ENCODE data around the gene SCYGR2.
"Not testable (repeated sequence)": the region's sequence is repeated elsewhere in the genome, so short reads cannot be mapped to it uniquely, and the experiment has no call there.

SCYGR2 gene, protein sequence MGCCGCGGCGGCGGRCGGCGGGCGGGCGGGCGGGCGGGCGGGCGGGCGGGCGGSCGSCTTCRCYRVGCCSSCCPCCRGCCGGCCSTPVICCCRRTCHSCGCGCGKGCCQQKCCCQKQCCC

GRCh38 chr2:227598835-227599503 lies at the start of gene SCYGR2:
TSS of gene SCYGR2 (plus strand) at chr2:227598893. CDS start at chr2:227598893, 0 bp downstream.
- not testable (repeated sequence) for DNase-seq (ENCODE audit: low read depth, low spot score)

DNA sequence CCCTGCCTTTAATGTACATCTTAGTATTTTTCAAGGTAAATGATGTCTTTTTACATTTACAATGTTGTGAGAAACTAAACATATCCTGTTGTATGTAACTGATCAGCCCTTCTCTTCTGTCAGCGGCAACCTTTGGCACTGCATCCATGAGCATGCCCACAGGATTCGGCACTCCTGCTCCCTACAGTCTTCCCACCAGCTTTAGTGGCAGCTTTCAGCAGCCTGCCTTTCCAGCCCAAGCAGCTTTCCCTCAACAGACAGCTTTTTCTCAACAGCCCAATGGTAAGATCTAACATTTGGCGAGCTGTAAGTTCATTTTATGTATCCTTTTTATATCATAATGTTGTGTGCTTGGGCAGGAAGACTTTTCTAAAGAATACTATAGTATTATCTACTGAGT lies 46.9 kb upstream of the SCYGR2 start:
- DNase-seq (ENCODE audit: low read depth, low spot score): no peak

DNA sequence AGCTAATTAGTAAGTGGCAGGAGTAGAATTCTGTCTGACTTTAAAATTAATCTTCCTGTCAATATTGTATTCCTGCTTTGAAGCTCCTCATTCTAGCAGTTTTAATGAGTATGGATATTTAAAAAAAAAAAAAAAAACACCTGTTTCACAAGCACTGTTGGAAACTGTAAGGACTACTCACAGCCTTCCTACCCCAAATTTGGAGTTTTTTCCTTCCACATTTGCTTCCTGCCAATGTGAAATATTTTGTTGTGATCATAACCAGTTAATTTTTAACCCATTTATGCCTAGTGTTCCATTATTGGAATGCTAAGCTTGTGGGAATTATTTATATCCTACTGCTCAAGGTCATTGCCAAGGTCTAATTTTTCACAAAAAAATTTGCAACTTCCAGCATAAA lies 36.1 kb upstream of the SCYGR2 start:
- DNase-seq (ENCODE audit: low read depth, low spot score): no peak

DNA sequence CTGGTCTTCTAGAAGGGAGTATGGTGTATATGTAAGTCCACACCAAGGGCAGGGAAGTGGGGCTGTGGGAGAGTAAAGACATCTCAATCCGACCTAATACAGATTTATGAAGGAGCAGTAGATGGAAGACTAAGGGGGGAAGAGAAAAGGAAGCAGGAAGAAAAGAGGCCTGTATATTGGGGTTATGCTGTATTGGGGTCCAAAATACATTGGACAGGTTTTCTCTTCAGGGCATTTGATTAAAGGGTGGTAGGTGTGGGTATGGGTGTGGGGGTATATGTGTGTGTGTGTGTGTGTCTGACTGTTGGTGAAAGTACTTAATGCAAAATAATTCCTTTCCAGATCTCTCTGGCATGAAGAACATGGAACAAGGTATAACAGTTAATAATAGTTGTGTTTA lies 33.6 kb upstream of the SCYGR2 start:
- no peak for DNase-seq (ENCODE audit: low read depth, low spot score)

- no peak for DNase-seq (ENCODE audit: low read depth, low spot score)
These were observed 32.7 kb upstream of the SCYGR2 start for GRCh38 chr2:227566012-227566411.

GRCh38 chr2:227568852-227569169 lies 29.9 kb upstream of the SCYGR2 start:
- DNase-seq (ENCODE audit: low read depth, low spot score): no peak

DNA sequence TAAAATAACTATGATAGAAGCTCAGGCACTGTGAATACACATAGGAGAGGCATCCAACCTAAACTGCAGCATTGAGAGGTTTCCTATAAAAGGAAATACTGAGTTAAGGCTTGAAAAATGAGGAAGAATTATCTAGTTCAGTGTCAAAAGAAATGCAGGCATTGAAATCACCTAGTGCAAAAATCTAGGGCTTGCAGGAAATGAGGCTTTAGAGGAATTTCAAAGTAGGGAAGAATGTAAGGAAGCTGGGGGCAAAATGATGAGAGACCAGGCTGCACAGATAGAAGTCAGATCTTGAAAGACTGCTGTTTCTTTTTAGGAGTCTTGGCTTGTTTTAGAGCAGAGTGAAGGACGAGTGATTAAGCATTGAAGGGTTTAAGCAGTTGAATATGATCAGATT lies 28.1 kb upstream of the SCYGR2 start:
- DNase-seq (ENCODE audit: low read depth, low spot score): no peak

DNA sequence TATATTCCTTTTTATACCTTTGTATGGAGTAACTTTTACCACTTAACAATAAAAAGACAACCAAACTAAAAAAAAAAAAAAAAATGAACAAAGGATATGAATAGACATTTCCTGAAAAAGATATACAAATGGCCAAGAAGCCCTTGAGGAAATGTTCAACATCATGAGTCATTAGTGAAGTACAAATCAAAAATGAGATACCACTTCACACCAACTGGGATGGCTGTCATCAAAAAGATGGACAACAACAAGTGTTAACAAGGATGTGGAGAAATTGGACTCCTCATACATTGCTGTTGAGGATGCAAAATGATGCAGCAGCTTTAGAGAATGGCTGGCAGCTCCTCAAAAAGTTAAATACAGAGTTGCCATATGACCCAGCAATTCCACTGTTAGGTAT lies 22.6 kb upstream of the SCYGR2 start:
- DNase-seq (ENCODE audit: low read depth, low spot score): no peak

- no peak for DNase-seq (ENCODE audit: low read depth, low spot score)
These were observed 21.9 kb upstream of the SCYGR2 start for GRCh38 chr2:227576812-227577211.

DNA sequence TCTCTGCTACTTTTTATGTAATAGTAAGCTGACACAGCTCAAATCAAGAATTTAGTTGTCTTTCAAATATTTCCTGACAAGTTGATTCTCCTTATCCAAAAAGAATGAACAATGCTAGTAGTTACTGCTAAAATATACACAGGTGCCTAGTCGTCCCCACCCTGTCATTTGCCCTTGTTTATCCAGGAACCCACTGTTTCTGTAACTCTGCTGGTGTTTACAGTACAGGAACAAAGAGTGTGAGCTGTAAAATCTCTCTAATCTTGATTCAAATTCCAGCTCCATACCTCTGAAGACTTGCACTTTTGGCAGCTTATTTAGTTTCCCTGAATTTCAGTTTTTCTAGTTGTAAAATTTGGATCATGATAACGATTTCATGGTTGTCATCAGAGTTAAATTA lies 21.1 kb upstream of the SCYGR2 start:
- no peak for DNase-seq (ENCODE audit: low read depth, low spot score)

DNA sequence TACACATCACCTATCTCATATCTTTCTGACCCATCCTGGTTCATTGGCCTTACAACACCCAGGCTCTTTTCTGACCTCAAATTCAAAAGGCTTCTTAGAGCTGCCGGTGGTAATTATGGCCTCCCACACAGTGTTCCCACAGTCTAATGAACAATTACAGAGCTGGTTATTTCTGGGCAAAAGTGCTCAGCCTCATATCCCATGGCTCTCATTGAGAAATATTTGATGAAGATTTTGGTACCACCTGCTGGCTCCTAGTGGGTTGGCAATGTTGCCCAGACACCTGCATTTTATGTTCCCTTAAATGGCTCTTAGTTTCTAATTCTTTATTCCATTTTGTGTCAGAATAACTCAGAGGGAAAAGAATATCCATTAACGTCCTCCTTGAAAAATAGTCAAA lies 20.1 kb upstream of the SCYGR2 start:
- DNase-seq (ENCODE audit: low read depth, low spot score): no peak

DNA sequence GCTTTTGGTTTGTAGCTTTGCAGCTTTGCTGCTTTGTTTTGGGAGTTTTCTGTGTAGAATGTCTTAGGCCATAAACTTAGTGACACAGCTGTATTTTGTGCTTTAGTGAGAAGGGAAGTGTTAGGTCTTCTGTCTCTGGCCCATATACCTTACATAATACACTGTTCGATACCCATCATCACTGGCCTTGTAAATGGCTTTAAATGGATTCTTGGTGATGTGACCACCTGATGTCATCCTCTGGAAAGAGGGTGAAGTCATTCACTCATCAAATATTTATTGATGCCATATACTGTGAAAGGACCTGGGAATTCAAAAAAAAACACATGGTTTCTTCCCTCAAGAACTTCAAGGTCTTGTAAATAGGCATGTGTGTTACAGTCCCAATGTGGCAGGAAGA lies 18.9 kb upstream of the SCYGR2 start:
- DNase-seq (ENCODE audit: low read depth, low spot score): no peak

DNA sequence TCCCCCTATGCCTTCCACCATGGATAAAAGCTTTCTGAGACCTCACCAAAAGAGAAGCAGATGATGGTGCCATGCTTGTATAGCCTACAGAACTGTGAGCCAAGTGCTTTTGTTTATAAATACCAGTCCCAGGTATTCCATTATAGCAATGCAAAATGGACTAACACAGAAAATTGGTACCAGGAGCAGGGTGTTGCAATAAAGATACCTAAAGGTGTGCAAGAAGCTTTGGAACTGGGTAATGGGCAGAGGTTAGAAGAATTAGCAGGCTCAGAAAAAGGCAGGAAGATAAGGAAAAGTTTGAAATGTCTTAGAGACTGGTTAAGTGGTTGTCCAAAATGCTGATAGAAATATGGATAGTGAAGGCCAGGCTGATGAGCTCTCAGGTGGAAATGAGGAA lies 16.3 kb upstream of the SCYGR2 start:
- no peak for DNase-seq (ENCODE audit: low read depth, low spot score)

GRCh38 chr2:227592694-227593387 lies 5.9 kb upstream of the SCYGR2 start:
- DNase-seq (ENCODE audit: low read depth, low spot score): no peak

- no peak for DNase-seq (ENCODE audit: low read depth, low spot score)
These were observed 2.9 kb upstream of the SCYGR2 start for GRCh38 chr2:227595797-227596196.

GRCh38 chr2:227597036-227597435 lies 1.7 kb upstream of the SCYGR2 start:
- no peak for DNase-seq (ENCODE audit: low read depth, low spot score)

DNA sequence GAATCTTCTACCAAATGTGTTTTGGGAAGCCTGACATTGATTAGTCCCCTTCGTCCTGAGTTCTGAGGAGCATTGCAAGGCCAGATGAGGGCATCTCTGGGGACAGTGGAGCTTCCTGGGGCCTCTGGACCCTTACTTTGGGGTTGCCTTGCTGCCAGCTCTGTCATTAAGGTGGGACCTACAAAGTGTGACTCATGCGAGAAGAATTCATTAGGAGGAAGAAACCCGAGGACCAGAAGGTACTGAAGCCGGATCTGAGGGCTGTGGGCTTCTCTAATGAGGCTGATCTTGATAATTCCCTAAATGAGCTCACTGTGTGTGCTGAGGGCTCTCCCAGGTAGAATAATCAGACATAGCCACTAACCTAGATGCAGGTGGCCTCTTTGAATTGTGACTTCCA lies 695 bp upstream of the SCYGR2 start:
- no peak for DNase-seq (ENCODE audit: low read depth, low spot score)

DNA sequence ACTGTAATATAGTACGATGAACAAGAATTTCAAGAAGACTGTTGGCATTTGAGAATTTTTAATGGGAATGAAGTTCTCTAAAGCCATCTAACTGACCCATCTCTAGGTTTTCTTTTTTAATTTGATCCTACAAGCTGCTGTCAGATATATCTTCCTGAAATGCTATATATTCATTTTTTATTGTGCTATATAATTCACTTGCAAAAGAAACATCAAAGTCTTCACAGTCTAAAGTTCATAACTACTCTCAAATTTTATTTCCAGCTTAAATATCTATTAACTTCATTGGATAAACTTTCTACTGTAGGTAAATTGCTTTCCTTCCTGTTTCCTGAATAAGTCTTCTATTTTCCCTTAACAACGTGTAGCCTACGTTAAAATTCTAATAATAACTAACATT lies 3.7 kb downstream of the SCYGR2 start:
- DNase-seq (ENCODE audit: low read depth, low spot score): no peak

DNA sequence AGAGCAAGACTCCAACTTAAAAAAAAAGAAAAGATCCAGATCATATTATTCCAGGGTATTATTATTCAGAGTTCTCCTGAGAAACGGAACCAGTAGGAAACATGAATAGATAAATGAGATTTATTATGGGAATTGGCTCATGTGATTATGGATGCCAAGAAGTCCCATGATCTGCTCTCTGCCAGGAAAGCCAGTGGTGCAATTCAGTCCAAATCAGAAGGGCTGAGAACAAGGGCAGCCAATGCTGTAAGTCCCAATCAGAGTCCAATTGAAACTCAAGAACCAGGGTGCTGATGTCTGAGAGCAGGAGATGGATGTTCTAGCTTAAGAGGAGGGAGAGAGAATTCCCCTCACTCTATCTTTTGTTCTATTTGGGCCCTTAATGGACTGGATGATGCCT lies 7.8 kb downstream of the SCYGR2 start:
- DNase-seq (ENCODE audit: low read depth, low spot score): no peak

DNA sequence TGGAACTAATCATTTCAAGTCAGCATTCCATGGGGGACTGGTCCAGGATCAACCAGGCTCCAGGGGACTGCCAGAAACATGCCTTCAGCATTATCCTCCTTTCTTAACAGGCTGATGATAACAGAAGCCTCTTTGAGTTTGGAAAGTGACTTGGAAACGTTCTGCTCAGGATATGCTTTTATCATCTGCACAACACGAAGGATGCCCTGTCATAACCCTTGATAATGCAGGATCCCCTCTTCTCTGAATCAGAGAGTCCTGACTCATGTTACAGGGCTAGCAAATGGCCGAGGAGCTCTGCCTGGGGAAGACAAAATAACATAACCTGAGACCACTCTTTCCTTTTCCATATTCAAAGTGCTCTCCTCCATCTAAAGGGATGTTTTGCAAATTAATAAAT lies 9.2 kb downstream of the SCYGR2 start:
- no peak for DNase-seq (ENCODE audit: low read depth, low spot score)

DNA sequence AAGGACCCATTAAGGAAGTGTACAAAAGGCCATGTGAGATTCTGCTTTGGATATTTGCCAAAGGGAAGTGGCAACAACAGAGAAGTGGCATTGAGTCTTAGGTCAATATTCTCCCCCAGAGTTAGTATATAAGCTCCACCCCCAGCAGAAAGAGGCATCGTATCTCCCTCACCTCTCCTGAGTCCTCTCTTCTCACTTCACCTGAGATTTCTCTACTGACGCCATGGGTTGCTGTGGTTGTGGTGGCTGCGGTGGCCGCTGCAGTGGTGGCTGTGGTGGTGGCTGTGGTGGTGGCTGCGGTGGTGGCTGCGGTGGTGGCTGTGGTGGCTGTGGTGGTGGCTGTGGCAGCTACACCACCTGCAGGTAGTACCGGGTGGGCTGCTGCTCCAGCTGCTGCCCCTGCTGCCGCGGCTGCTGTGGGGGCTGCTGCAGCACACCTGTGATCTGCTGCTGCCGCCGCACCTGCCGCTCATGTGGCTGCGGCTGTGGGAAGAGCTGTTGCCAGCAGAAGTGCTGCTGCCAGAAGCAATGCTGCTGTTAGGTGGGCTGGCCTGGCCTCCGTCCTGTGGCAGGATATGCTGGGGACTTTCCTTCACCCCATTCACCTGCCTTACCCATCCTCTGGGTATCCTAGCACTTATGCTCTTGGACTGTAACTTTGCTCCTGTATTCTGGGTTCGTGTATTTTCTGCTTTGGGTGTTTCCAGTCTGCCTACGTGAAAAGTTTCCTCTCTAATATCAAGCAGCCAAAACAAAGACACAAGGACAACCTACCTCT lies 10.1 kb downstream of the SCYGR2 start:
- no peak for DNase-seq (ENCODE audit: low read depth, low spot score)

- no peak for DNase-seq (ENCODE audit: low read depth, low spot score)
These were observed 11.4 kb downstream of the SCYGR2 start for GRCh38 chr2:227610123-227610522.
